RWPE2 (cell line): ENCODE data around the gene INPP5E.

Experiments
- ATAC-seq: fragments of 200-7000 bp; cut with Tn5 transposase; 3 replicates; pipeline ENCODE4 v1.9.1; 2021; ENCODE audit warnings: low read depth
- DNase-seq: peaks from one replicate; pipeline ENCODE4 v3.0.0-alpha.2; 2020; ENCODE audit warnings: low spot score
- H3K27ac ChIP-seq: fragments of 450-650 bp; 2 replicates; pipeline ENCODE4 v1.5.1; 2017; ENCODE audit warnings: mild to moderate bottlenecking; ENCODE audit not compliant: poor library complexity, severe bottlenecking
- H3K27me3 ChIP-seq: fragments of 250-450 bp; sonication (Bioruptor Pico); 2 replicates; pipeline ENCODE4 v1.5.1; 2021; ENCODE audit warnings: mild to moderate bottlenecking, moderate library complexity; ENCODE audit not compliant: insufficient read depth, poor library complexity, severe bottlenecking
- H3K36me3 ChIP-seq: fragments of 250-450 bp; sonication (Bioruptor Pico); 2 replicates; pipeline ENCODE4 v1.5.1; 2020; ENCODE audit warnings: low read depth, mild to moderate bottlenecking, moderate library complexity
- H3K4me1 ChIP-seq: fragments of 250-450 bp; sonication (Bioruptor Pico); 2 replicates; pipeline ENCODE4 v1.5.1; 2021; ENCODE audit warnings: mild to moderate bottlenecking, moderate library complexity; ENCODE audit not compliant: insufficient read depth, poor library complexity, severe bottlenecking
- H3K4me3 ChIP-seq: fragments of 250-450 bp; sonication (Bioruptor Pico); 2 replicates; pipeline ENCODE4 v1.5.1; 2021; ENCODE audit warnings: mild to moderate bottlenecking, moderate library complexity; ENCODE audit not compliant: severe bottlenecking
- H3K9me3 ChIP-seq: fragments of 250-450 bp; sonication (Bioruptor Pico); 2 replicates; pipeline ENCODE4 v1.5.1; 2021; ENCODE audit warnings: mild to moderate bottlenecking, moderate library complexity; ENCODE audit not compliant: severe bottlenecking
- CTCF ChIP-seq: fragments of 450-650 bp; IDR thresholded peaks from one replicate; pipeline ENCODE4 v1.5.1; 2017; ENCODE audit warnings: mild to moderate bottlenecking, moderate library complexity; ENCODE audit not compliant: poor library complexity, severe bottlenecking

The INPP5E gene

GRCh38 chr9:136405481-136405880 lies 34.2 kb downstream of the INPP5E start:
- Histone ChIP-seq H3K4me3 (no peak overlapping the region), H3K4me1 (no peaks in the 10 kb centered on the region), H3K27ac (no peak overlapping the region), H3K9me3 (no peaks in the 10 kb centered on the region), H3K36me3 (peaks cover 55% of the 10 kb centered on the region), H3K27me3 (no peaks in the 10 kb centered on the region)
- DNase-seq = no peak
- ATAC-seq = no peak
- no peak for TF ChIP-seq CTCF

- DNase-seq (peak; percentile 47), ATAC-seq (no peak)
- Histone ChIP-seq H3K4me3 (no peak overlapping the region), H3K4me1 (no peaks in the 10 kb centered on the region), H3K9me3 (no peaks in the 10 kb centered on the region), H3K27ac (no peak overlapping the region), H3K27me3 (no peaks in the 10 kb centered on the region), H3K36me3 (peaks cover 55% of the 10 kb centered on the region)
- TF ChIP-seq CTCF = no peak
These were observed 34.9 kb downstream of the INPP5E start for GRCh38 chr9:136404801-136405136.

- peaks cover 55% of the 10 kb centered on the region for H3K36me3 ChIP-seq
- H3K4me1 ChIP-seq = no peaks in the 10 kb centered on the region
- H3K27me3 ChIP-seq = no peaks in the 10 kb centered on the region
- no peak for ATAC-seq
- DNase-seq = peak; percentile 48
- no peaks in the 10 kb centered on the region for H3K9me3 ChIP-seq
- TF ChIP-seq CTCF = no peak
- no peak overlapping the region for H3K27ac ChIP-seq
- H3K4me3 ChIP-seq = no peak overlapping the region
These were observed 35.5 kb downstream of the INPP5E start for GRCh38 chr9:136403915-136404800.

- H3K4me3 ChIP-seq = no peak overlapping the region
- H3K27ac ChIP-seq = no peak overlapping the region
- no peak for DNase-seq
- H3K9me3 ChIP-seq = no peaks in the 10 kb centered on the region
- ATAC-seq = no peak
- no peaks in the 10 kb centered on the region for H3K4me1 ChIP-seq
- no peaks in the 10 kb centered on the region for H3K27me3 ChIP-seq
- TF ChIP-seq CTCF = no peak
- peaks cover 54% of the 10 kb centered on the region for H3K36me3 ChIP-seq
These were observed 36.1 kb downstream of the INPP5E start for GRCh38 chr9:136403538-136403914.

- TF ChIP-seq CTCF = no peak
- Histone ChIP-seq H3K9me3 (no peaks in the 10 kb centered on the region), H3K4me1 (no peaks in the 10 kb centered on the region), H3K36me3 (peaks cover 52% of the 10 kb centered on the region), H3K27ac (no peak overlapping the region), H3K27me3 (no peaks in the 10 kb centered on the region), H3K4me3 (no peak overlapping the region)
- no peak for DNase-seq
- ATAC-seq = no peak
These were observed 37.6 kb downstream of the INPP5E start for GRCh38 chr9:136402067-136402466.
